Activated T-cell treated with anti-CD3 and anti-CD28 coated beads for 4 hours (primary cell): ENCODE measurements around the gene ZNF195.
"Not testable (repeated sequence)": the region's sequence is repeated elsewhere in the genome, so short reads cannot be mapped to it uniquely, and the experiment has no call there.

Source experiments
- DNase-seq: peaks from one replicate; pipeline ENCODE4 v3.0.0-alpha.2; 2020

Gene ZNF195

DNA sequence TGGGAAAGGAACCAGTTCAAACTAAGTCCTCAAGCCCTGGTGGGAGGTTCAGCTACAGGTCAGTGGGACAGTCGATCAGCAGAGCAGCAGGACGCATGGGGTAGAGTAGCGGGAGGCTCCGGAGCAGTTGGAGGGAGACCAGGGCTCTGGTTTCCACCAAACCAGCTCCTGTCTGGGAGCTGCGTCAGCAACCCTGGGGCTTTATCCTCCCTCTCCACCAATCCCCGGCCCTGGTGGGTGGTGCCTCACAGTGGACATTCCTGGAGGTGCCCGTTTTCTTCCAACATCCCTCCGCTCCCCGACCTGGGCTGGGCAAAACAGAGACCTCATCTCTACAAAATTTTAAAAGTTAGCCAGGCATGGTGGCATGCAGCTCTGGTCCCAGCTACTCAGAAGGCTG is 32.4 kb downstream of the ZNF195 start:
- DNase-seq, result no peak

GRCh38 chr11:3345736-3346135 is 33.2 kb downstream of the ZNF195 start:
- DNase-seq, result no peak

DNA sequence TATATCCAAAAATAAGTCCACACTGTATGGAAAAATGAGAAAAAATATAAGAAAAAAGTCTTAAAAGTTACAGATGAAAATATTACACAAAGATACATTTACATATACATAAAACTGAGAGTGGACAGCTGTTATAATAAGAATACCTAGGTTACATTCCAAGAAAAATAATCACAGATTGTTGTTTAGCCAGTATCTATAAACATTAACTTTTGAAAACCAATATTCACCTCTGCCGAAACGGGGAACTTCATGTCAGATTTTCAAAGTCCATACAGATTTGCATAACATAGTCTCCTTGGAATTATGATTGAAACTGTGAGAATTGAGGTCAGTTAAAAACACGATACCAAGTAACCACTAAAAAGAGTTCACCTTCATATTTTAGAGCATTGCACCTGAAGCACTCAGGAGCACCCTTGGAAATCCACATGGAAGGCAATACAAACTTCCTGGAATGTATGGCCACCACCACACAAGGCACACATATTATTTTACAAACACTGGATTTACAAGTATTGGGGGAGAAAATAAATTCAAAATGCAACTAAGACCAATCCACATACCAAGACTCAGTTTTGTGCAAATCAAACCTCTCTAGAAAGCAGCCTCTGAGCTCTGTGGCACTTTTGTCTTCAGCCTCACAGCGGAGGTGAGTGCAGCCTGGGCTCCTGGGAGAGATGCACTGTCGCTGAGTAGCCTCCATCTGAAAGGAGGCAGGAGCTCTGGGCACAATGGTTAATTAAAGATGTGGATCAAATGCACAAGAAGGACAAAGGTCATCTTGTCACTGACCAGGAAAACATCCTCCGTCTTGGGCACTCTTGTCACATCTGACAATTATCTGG is 34.4 kb downstream of the ZNF195 start:
- DNase-seq, result no peak

GRCh38 chr11:3342709-3343108 is 36.2 kb downstream of the ZNF195 start:
- no peak for DNase-seq

- peak; percentile 58 for DNase-seq
Measured at GRCh38 chr11:3341298-3341697, 37.6 kb downstream of the ZNF195 start.

GRCh38 chr11:3340025-3340424 is 38.9 kb downstream of the ZNF195 start:
- DNase-seq, result no peak

DNA sequence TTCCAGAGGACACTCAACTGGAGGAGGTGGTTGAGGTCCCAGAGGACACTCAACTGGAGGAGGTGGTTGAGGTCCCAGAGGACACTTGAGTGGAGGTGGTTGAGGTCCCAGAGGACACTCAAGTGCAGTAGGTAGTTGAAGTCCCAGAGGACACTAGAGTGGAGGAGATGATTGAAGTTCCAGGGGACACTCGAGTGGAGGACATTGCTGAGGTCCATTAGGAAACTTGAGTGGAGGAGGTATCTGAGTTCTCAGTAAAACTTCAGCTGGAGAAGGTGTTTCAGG is 39.7 kb downstream of the ZNF195 start:
- DNase-seq, result no peak

- no peak for DNase-seq
Measured at GRCh38 chr11:3338569-3339339, 40.2 kb downstream of the ZNF195 start.

DNA sequence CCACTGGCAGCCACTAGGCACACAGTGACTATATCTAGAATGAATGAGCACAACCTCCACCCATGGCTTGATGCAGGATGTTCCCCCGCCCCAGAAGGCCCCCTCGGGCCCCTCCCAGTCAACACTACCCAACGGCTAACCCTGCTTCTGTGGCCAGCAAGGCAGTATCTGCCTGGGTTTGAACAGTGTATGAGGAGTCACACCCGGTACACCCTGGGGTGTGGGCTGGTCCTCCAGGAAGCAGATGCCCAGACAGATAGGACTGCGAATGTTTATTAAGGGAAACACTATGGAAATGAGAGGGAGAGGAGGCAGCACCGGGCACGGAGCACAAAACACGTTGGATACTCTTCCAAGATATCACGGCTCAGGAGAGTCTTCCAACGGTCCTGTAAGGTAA is 42.5 kb downstream of the ZNF195 start:
- not testable (repeated sequence) for DNase-seq

- DNase-seq, result not testable (repeated sequence)
Measured at GRCh38 chr11:3333157-3333556, 45.8 kb downstream of the ZNF195 start.

DNA sequence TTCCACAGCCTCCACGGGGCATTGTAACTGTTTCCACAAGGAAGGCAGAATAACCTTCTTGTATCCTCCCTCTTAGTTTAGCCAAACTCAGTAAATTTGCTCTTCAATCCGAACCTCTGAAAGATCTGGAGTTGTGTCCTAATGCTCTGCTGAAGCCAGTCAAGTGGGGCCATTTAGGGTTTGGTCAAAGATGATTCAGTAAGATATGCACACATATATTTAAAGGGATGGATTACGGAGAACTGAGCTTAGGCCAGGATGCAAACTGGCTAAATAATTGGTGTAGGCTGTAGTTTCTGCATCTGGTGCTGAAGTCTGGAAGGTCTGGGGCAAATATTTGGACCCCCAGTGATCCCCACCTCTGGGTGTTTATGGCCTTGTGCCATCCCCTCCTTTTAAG is 47.9 kb downstream of the ZNF195 start:
- DNase-seq, result not testable (repeated sequence)

DNA sequence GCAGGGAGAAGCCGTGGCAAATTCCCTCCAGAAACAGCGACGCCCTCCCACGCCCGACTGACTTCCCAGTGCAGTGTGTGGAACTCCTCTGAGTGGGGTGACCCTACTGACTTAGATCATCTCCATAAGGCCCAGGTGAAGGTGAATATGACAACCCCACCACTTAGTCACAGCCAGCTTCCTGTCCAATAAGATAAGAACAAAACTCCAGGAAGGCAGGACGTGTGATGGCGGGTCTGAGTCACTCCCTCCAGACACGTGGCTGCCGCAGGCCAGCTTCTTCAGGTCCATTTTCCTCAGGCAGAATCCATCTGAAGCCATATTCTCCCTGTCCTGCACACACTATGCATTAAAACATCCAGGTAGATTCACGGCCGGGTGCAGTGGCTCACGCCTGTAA is 48.9 kb downstream of the ZNF195 start:
- DNase-seq, result not testable (repeated sequence)

- not testable (repeated sequence) for DNase-seq
Measured at GRCh38 chr11:3328503-3328902, 50.4 kb downstream of the ZNF195 start.

DNA sequence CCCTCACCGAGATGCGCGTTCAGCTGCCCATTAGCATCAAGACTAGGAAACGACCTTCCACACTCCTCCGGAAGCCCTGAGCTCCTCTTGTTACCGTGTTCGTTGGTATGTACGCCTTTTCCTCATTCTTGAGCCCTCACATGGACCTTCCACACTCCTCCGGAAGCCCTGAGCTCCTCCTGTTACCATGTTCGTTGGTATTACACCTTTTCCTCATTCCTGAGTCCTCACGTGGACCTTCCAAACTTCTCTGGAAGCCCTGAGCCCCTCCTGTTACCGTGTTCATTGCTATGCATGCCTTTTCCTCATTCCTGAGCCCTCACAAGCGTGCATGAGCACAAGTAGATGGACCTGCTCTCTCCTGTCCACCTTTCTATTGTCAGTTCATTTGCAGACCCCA is 52.5 kb downstream of the ZNF195 start:
- not testable (repeated sequence) for DNase-seq

DNA sequence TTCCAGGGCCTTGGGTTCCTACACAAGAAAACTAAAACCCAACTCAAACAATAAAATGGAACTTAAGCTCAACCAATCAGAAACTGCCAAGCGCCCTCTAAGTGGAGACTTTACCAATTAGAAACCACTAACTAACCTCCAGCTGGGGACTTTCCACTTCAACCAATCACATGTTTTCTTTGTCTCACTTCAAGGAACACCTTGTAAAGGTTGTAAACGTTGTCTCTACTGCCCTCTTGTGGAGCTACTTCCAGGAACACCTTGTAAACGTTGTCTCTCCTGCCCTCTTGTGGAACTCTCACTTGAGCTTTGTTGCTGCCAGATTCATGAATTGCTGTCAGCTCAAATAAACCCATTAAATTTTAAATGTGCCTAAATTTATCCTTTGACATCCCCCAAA is 54.2 kb downstream of the ZNF195 start:
- not testable (repeated sequence) for DNase-seq
